Body of pancreas (tissue), 4 donors: Measurements from ENCODE around the gene CNPY1. TPM values are rescaled to one million over a fixed set of nuclear protein-coding genes. Genes with fewer than 3 reads are reported as not detected.

Experiments
- ATAC-seq: fragments of 150-250 bp; one replicate; pipeline ENCODE4 v1.9.1; 2016
- DNase-seq, 4 donors: peaks; one replicate each; pipeline ENCODE4 v3.0.0-alpha.2; 2019
- H3K27ac ChIP-seq, 4 donors: fragments of 200-600 bp; sonication (generic); 1 replicate in 3 of 4; 2 replicates in 1 of 4; pipeline versions ENCODE4 v1.5.1 to v1.6.1; 2016 to 2019; ENCODE audit warnings: mild to moderate bottlenecking in 1 of 4, mixed read lengths in 1 of 4, moderate library complexity in 1 of 4
- H3K27me3 ChIP-seq, 2 donors: fragments of 200-600 bp; sonication (generic); one replicate each; pipeline ENCODE4 v1.6.0; 2016; ENCODE audit warnings: mild to moderate bottlenecking in 1 of 2
- H3K36me3 ChIP-seq, 2 donors: fragments of 200-600 bp; sonication (generic); replicated peaks in 1 of 2; 2 replicates each; pipeline ENCODE4 v1.5.1; 2016; ENCODE audit warnings: low read depth in 2 of 2; ENCODE audit not compliant: insufficient read depth in 1 of 2
- H3K4me1 ChIP-seq: fragments of 200-600 bp; sonication (generic); one replicate; pipeline ENCODE4 v1.6.0; 2016
- H3K4me3 ChIP-seq, 2 donors: fragments of 200-600 bp; sonication (generic); 1 replicate in 1 of 2; 2 replicates in 1 of 2; pipeline ENCODE4 v1.5.1; 2016 to 2019
- H3K9me3 ChIP-seq, 3 donors: fragments of 200-600 bp; sonication (generic); 1 replicate in 2 of 3; 2 replicates in 1 of 3; pipeline ENCODE4 v1.5.1; 2016
- CTCF ChIP-seq, 7 experiments: fragments of 450-650 bp in 4 of 7; fragments of 200-600 bp in 3 of 7; sonication (generic) in 3 of 7; IDR thresholded peaks; one replicate each; pipeline ENCODE4 v1.5.1; 2016 to 2019; ENCODE audit warnings: antibody characterized with exemption in 7 of 7
- POLR2A ChIP-seq, 3 donors: fragments of 450-650 bp; IDR thresholded peaks; one replicate each; pipeline ENCODE4 v1.6.1; 2016; ENCODE audit warnings: antibody characterized with exemption in 3 of 3, mild to moderate bottlenecking in 2 of 3
- WGBS, 2 donors: methylation state at CpG; one replicate each; pipeline ENCODE4 v1.1.5; 2017; 5-methylcytosine and 5-hydroxymethylcytosine counted together
- intact Hi-C: fragments of 100-400 bp; cut with DNase I; formaldehyde crosslinking; loops from one replicate; pipeline ENCODE4 v1.15.1; 2023
- total RNA-seq, 2 donors: library from RNA; depleted of rRNA; stranded (reverse); fragments of >200 nt; gene quantifications; one replicate each; pipeline ENCODE4 v1.1.0, GENCODE V29; 2016

CNPY1 gene
- total RNA-seq, 2 donors from 2014 or later, result not detected

GRCh38 chr7:155583636-155584035, 37.3 kb upstream of the CNPY1 start:
- no peak overlapping the region for H3K4me3 ChIP-seq
- H3K4me1 ChIP-seq, result no peaks in the 10 kb centered on the region
- ATAC-seq (no peak), DNase-seq (no peak)
- H3K36me3 ChIP-seq, result no peaks in the 10 kb centered on the region
- intact Hi-C loops, result no loop called here
- no peaks in the 10 kb centered on the region for H3K27me3 ChIP-seq
- TF ChIP-seq POLR2A (IDR thresholded peaks at IDR 0.05), result no peak
- H3K27ac ChIP-seq, result no peak overlapping the region
- WGBS, 2 donors, result 56 to 80% methylated on average over 1 to 3 of the region's 3 CpGs
- no peaks in the 10 kb centered on the region for H3K9me3 ChIP-seq

- ATAC-seq (no peak), DNase-seq (no peak)
- no peaks in the 10 kb centered on the region for H3K9me3 ChIP-seq
- no peaks in the 10 kb centered on the region for H3K27me3 ChIP-seq
- no peak overlapping the region for H3K27ac ChIP-seq
- 71 to 72% methylated on average over 9 of the region's 9 CpGs for WGBS, 2 donors
- H3K4me1 ChIP-seq, result no peaks in the 10 kb centered on the region
- TF ChIP-seq CTCF (IDR thresholded peaks at IDR 0.05) (no peak), POLR2A (IDR thresholded peaks at IDR 0.05) (no peak)
- intact Hi-C loops, result no loop called here
- H3K36me3 ChIP-seq, result no peaks in the 10 kb centered on the region
- H3K4me3 ChIP-seq, result no peak overlapping the region
Measured at GRCh38 chr7:155581954-155582353, 35.6 kb upstream of the CNPY1 start.

GRCh38 chr7:155581107-155581830, 34.9 kb upstream of the CNPY1 start:
- H3K9me3 ChIP-seq, result no peaks in the 10 kb centered on the region
- H3K36me3 ChIP-seq, result no peaks in the 10 kb centered on the region
- no peak for DNase-seq
- no peak for ATAC-seq
- no peaks in the 10 kb centered on the region for H3K27me3 ChIP-seq
- intact Hi-C loops, result no loop called here
- H3K27ac ChIP-seq, result no peak overlapping the region
- no peak overlapping the region for H3K4me3 ChIP-seq
- no peaks in the 10 kb centered on the region for H3K4me1 ChIP-seq
- TF ChIP-seq POLR2A (IDR thresholded peaks at IDR 0.05) (no peak), CTCF (IDR thresholded peaks at IDR 0.05) (no peak)
- WGBS, 2 donors, result 57 to 58% methylated on average over 3 to 11 of the region's 11 CpGs

- TF ChIP-seq CTCF (IDR thresholded peaks at IDR 0.05) (no peak), POLR2A (IDR thresholded peaks at IDR 0.05) (no peak)
- ATAC-seq (no peak), DNase-seq (no peak)
- H3K27ac ChIP-seq, result no peak overlapping the region
- H3K36me3 ChIP-seq, result no peaks in the 10 kb centered on the region
- H3K27me3 ChIP-seq, result no peaks in the 10 kb centered on the region
- H3K4me1 ChIP-seq, result no peaks in the 10 kb centered on the region
- WGBS, 2 donors, result 57 to 65% methylated on average over 3 of the region's 3 CpGs
- H3K4me3 ChIP-seq, result no peak overlapping the region
- intact Hi-C loops, result no loop called here
- no peaks in the 10 kb centered on the region for H3K9me3 ChIP-seq
Measured at GRCh38 chr7:155580367-155580766, 34.0 kb upstream of the CNPY1 start.

GRCh38 chr7:155579565-155579964, 33.2 kb upstream of the CNPY1 start:
- no peak for TF ChIP-seq CTCF (IDR thresholded peaks at IDR 0.05)
- TF ChIP-seq POLR2A (IDR thresholded peaks at IDR 0.05), result no peak
- Histone ChIP-seq H3K4me1 (no peaks in the 10 kb centered on the region), H3K36me3 (no peaks in the 10 kb centered on the region), H3K4me3 (no peak overlapping the region), H3K9me3 (no peaks in the 10 kb centered on the region), H3K27me3 (no peaks in the 10 kb centered on the region), H3K27ac (no peak overlapping the region)
- ATAC-seq, result no peak
- WGBS, 2 donors, result 83 to 84% methylated on average over 10 to 13 of the region's 13 CpGs
- intact Hi-C loops, result no loop called here
- DNase-seq, result no peak
